Osteocyte (in vitro differentiated cells): ENCODE data around the gene SERPINA1. TPM values are rescaled to one million over a fixed set of nuclear protein-coding genes. Genes with fewer than 3 reads are reported as not detected.

ENCODE experiments used
- DNase-seq: peaks from one replicate; pipeline ENCODE4 v3.0.0; 2021; ENCODE audit warnings: mixed read lengths; ENCODE audit not compliant: unreplicated experiment; ENCODE audit errors: extremely low spot score
- H3K27ac Mint-ChIP-seq: one replicate; pipeline ENCODE4 v1.8.0; 2021; ENCODE audit warnings: mild to moderate bottlenecking, mixed read lengths; ENCODE audit not compliant: unreplicated experiment
- H3K27me3 Mint-ChIP-seq: one replicate; pipeline ENCODE4 v1.8.0; 2021; ENCODE audit warnings: mixed read lengths; ENCODE audit not compliant: unreplicated experiment
- H3K36me3 Mint-ChIP-seq: one replicate; pipeline ENCODE4 v1.8.0; 2021; ENCODE audit warnings: mixed read lengths; ENCODE audit not compliant: unreplicated experiment
- H3K4me1 Mint-ChIP-seq: one replicate; pipeline ENCODE4 v1.8.0; 2021; ENCODE audit warnings: mixed read lengths; ENCODE audit not compliant: unreplicated experiment
- H3K4me3 Mint-ChIP-seq: one replicate; pipeline ENCODE4 v1.8.0; 2021; ENCODE audit warnings: mild to moderate bottlenecking, moderate library complexity, mixed read lengths; ENCODE audit not compliant: unreplicated experiment
- H3K9me3 Mint-ChIP-seq: one replicate; pipeline ENCODE4 v1.8.0; 2021; ENCODE audit warnings: mixed read lengths; ENCODE audit not compliant: unreplicated experiment
- total RNA-seq: library from RNA; stranded (reverse); gene quantifications from 2 replicates; pipeline ENCODE4 v1.2.1, GENCODE V29; 2021
- TF ChIP-seq, protein P1 (sequence below): fragments of 200-600 bp; sonication (generic); IDR thresholded peaks from 2 replicates; pipeline ENCODE4 v1.5.0; 2021; ENCODE audit warnings: antibody characterized with exemption, mild to moderate bottlenecking, moderate library complexity

The SERPINA1 gene
- total RNA-seq, 1 donor from 2014 or later, result not detected

DNA sequence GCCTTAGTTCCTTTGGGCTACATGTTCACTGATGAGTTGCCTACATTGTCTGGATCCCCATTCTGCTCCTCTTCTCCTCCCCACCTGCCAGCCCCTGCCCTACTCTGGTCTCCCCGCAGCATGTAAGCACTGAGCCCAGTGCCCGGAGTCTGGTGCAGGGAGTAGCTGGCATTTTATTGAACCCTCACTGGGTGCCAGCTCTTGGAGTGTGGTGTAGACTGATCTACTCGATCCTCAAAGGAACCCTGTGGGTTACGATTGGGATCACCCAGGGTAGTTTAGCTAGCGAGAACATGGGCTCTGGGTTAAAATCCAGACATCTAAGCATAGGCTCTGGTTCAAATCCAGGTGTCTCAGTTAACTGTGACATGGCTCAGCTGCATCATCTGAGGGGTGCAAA, 56.9 kb downstream of the SERPINA1 start:
- H3K36me3 Mint-ChIP-seq, result no peaks in the 10 kb centered on the region
- H3K4me3 Mint-ChIP-seq, result no peak overlapping the region
- peaks cover 6% of the 10 kb centered on the region for H3K27me3 Mint-ChIP-seq
- no peak overlapping the region for H3K27ac Mint-ChIP-seq
- H3K9me3 Mint-ChIP-seq, result no peaks in the 10 kb centered on the region
- peak; percentile 62 for DNase-seq
- TF ChIP-seq, protein P1, sequence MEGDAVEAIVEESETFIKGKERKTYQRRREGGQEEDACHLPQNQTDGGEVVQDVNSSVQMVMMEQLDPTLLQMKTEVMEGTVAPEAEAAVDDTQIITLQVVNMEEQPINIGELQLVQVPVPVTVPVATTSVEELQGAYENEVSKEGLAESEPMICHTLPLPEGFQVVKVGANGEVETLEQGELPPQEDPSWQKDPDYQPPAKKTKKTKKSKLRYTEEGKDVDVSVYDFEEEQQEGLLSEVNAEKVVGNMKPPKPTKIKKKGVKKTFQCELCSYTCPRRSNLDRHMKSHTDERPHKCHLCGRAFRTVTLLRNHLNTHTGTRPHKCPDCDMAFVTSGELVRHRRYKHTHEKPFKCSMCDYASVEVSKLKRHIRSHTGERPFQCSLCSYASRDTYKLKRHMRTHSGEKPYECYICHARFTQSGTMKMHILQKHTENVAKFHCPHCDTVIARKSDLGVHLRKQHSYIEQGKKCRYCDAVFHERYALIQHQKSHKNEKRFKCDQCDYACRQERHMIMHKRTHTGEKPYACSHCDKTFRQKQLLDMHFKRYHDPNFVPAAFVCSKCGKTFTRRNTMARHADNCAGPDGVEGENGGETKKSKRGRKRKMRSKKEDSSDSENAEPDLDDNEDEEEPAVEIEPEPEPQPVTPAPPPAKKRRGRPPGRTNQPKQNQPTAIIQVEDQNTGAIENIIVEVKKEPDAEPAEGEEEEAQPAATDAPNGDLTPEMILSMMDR, result no peak
- H3K4me1 Mint-ChIP-seq, result no peaks in the 10 kb centered on the region

GRCh38 chr14:94330857-94331256, 57.5 kb downstream of the SERPINA1 start:
- DNase-seq, result peak; percentile 62

DNA sequence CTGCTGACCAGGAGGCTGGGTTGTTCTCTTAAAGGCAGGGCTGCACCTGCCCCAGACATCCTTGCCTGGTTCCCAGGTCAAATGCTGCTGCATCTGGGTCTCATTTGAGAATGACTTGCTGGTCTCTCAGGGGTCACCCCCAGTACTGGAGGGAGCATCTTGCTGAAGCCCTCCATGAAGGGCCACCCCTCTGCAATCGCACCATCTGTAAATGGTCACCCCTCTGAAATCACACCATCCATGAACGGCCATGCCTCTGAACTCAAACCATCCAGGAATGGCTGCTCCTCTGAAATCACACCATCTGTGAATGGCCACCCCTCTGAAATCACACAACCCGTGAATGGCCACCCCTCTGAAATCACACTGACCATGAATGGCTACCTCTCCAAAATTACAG, 58.0 kb downstream of the SERPINA1 start:
- TF ChIP-seq, protein P1, result no peak
- Mint-ChIP-seq H3K4me3 (no peak overlapping the region), H3K36me3 (no peaks in the 10 kb centered on the region), H3K27ac (no peak overlapping the region), H3K27me3 (peaks cover 6% of the 10 kb centered on the region), H3K9me3 (no peaks in the 10 kb centered on the region), H3K4me1 (no peaks in the 10 kb centered on the region)
- peak; percentile 64 for DNase-seq

More at GRCh38 chr14:94330857-94331256, 57.5 kb downstream of the SERPINA1 start:
- Mint-ChIP-seq H3K36me3 (no peaks in the 10 kb centered on the region), H3K27ac (no peak overlapping the region), H3K27me3 (peaks cover 6% of the 10 kb centered on the region), H3K4me1 (no peaks in the 10 kb centered on the region), H3K9me3 (no peaks in the 10 kb centered on the region), H3K4me3 (no peak overlapping the region)
- TF ChIP-seq, protein P1, result no peak

- H3K4me3 Mint-ChIP-seq, result no peak overlapping the region
- H3K27me3 Mint-ChIP-seq, result peaks cover 6% of the 10 kb centered on the region
- H3K36me3 Mint-ChIP-seq, result no peaks in the 10 kb centered on the region
- peak; percentile 36 for DNase-seq
- no peaks in the 10 kb centered on the region for H3K4me1 Mint-ChIP-seq
- no peak overlapping the region for H3K27ac Mint-ChIP-seq
- TF ChIP-seq, protein P1, result no peak
- H3K9me3 Mint-ChIP-seq, result no peaks in the 10 kb centered on the region
Measured at GRCh38 chr14:94329857-94330256, 58.5 kb downstream of the SERPINA1 start.

GRCh38 chr14:94328196-94328595, 60.2 kb downstream of the SERPINA1 start:
- DNase-seq, result no peak
- no peak overlapping the region for H3K4me3 Mint-ChIP-seq
- no peaks in the 10 kb centered on the region for H3K36me3 Mint-ChIP-seq
- TF ChIP-seq, protein P1, result no peak
- H3K27ac Mint-ChIP-seq, result no peak overlapping the region
- no peaks in the 10 kb centered on the region for H3K9me3 Mint-ChIP-seq
- no peaks in the 10 kb centered on the region for H3K27me3 Mint-ChIP-seq
- peaks cover 2% of the 10 kb centered on the region for H3K4me1 Mint-ChIP-seq

Other genes with a start within 250 kb of the SERPINA1 start
- gene PPP4R4, start 214.3 kb downstream of the SERPINA1 start, total RNA-seq, result not detected in 2 replicates
- gene SERPINA10, start 95.3 kb downstream of the SERPINA1 start, total RNA-seq, result not detected in 2 replicates
- not detected in 2 replicates for gene SERPINA6, start 65.3 kb downstream of the SERPINA1 start, total RNA-seq
- not detected in 2 replicates for gene SERPINA2, start 21.9 kb downstream of the SERPINA1 start, total RNA-seq
- not detected in 2 replicates for gene SERPINA11, start 64.2 kb upstream of the SERPINA1 start, total RNA-seq
- gene SERPINA9, start 87.6 kb upstream of the SERPINA1 start, total RNA-seq, result not detected in 2 replicates
- gene SERPINA12, start 120.9 kb upstream of the SERPINA1 start, total RNA-seq, result not detected in 2 replicates
- gene SERPINA4, start 172.8 kb upstream of the SERPINA1 start, total RNA-seq, result not detected in 2 replicates
- 0.16 TPM in 1 of 2 replicates, not detected in the other for gene SERPINA5, start 192.8 kb upstream of the SERPINA1 start, total RNA-seq
- 1.2 and 1.6 TPM in 2 replicates for gene SERPINA3, start 223.8 kb upstream of the SERPINA1 start, total RNA-seq